NCI-H345 (cell line): ENCODE results near the gene NUP85.
"Not testable (repeated sequence)": the region's sequence is repeated elsewhere in the genome, so short reads cannot be mapped to it uniquely, and the experiment has no call there.

Experiments used
- DNase-seq: peaks from one replicate; lab custom pipeline; 2025; lab: John Stamatoyannopoulos, UW

The NUP85 gene

DNA sequence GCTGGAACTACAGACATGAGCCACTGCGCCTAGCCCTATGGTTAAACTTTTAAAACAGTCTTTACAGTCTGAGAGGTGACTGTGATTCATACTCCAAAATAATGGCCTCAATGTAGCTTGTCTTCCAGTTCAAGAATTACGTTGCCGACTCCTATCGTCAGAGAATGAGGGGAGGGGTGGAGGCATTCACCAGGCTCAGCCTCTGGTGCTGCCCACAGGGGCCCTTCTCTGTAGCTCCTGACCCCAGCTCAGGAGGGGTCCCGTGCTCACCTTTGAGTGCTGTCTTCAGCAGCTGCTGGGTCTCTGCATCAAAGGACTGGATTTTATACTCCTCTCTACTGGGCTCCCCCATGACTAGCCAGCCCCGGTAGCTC lies 64.4 kb downstream of the NUP85 start:
- no peak for DNase-seq

DNA sequence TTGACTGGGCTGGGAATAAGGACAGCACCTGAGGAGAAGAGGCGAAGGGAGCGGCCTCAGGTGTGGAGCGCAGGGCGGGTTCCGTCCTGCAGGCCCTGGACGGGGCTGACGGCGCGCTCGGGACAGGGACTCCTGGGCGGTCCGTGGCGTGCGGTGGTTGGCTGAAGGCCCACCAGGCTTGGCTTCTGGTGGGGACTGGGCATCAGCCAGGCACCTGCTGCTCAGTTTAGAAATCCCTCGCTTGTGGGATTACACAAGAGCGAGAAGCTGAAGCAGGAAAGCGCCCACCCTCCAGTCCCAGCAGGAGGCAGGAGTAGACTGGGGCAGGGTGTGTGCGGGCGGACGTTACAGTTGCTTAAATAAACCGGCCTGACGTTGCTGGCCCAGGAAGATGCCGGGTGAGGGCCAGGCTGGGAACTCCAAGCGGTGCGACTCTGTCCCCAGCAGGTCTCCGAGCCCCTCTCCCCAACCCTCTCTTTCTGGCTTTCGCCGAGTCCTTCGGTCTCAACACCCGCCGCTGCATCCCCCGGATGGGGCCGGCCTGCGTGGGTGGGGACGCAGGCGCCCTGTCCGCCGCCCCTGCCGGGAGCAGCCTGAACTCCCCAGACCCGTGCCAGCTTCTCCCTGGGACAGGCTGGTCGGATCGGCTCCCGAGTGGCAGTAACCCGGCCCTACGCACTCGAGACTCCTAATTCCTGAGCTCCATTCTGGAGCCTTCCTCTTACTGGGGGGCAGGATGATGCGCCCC lies 64.9 kb downstream of the NUP85 start:
- peak; percentile 74 for DNase-seq

DNA sequence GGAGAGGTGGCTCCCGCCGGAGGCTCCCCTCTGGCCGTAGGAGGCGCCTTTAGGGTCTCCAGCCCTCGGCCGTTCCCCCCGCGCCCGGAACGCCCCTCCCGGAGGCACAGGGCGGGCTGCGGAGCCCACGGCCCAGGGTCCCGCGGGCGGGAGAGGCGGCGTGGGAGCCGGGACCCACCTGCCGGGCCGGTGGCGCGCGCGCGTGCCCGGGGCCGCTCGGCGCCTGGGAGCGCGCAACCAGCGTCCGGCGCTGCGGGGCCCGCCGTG lies 65.4 kb downstream of the NUP85 start, which contains the start of gene MIF4GD:
MIF4GD (minus strand) TSS at position 266 of the 267 bp plus-strand sequence. CDS start 1,036 bp downstream, outside the sequence.
- DNase-seq = no peak

DNA sequence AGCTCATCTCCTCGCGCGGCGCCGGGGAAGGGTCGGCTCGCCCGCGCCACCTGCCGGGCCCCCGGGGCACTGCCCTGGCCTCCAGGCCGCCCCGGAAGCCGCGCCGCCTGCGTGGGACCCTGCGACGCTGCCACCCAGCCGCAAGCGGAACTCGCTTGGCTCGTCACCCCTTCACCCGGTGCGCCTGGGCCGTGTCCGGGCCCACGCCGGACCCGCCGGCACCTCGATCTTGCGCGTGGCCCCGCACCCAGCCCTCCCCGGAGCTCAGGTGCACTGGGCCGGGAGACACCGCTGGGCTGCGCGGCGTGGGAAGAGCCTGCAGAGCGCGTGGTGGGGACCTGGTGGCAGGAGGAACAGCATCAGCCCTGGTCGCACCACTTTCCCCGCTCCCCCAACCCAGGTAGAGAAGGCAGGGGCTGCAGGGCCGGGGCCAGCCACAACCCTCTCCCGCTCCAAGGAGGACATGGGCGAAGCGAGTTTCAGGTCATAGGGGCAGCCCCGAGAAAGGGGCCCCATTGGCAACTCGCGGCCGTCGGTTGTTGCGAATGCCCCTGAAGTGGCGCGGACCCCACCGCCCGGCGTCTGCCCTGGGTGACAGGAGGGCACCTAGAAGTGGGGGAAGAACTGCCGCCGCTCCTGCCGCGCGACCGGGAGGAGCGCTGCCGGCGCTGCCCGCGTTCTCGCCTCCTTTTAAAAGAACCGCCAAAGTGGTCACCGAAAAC lies 65.9 kb downstream of the NUP85 start:
- peak; percentile 90 for DNase-seq

DNA sequence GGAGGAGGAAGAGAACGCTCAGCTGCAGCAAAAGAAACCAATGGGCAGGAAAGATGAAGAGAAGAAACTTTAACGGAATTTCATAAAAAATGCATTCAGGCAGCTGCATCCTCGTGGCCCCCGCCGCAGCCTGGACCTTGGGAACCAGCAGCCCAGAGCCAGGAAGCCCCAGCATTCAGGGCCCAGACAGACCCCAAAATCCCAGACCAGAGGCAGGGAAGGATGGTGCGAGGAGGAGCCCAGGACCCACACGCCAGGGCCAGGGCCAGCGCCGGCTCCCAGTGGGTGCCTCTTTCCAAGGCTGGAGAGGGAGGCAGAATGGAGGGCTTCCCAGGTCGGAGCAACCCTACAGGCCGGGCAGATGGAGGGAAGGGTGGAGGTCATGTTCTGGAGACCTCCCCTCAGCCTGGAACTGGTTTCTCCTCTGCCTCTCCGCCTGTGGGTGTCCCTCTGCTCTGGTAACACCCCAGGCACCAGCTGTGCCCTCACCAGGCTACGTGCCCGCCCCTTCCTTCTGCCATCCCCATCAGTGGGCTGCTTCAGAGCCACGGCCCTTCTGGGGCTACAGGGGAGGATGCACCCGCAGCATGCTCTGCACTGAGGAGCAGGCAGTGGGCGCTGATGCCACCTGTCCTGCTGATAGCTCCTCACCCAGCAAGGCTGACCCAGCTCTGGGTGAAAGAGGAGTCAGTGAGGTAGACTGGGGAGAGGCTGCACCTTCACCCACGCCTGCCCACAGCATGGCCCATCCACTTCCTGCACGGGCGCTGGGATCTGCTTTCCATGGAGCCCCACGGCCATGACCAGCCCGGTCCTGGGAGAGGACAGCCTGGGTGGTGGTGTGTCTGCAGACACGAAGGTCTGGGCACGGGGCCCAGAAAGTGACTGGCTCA lies 66.7 kb downstream of the NUP85 start:
- no peak for DNase-seq

DNA sequence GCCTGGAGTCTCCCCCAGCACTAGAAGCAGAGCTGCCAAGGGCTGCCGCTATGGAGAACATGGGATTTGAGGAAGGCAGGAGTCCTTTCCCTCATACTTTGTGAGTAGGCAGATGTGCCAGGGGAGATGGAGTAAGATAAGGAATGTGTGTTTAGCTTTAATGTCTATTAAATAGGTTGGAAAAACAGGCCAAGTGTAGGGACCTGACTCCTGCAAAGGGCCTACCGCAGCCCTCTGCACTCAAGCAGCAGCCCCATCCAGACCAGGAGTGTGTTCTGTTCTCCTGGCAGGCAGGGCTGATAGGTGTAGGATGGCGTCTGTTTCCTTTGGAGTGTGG lies 67.3 kb downstream of the NUP85 start:
- DNase-seq = no peak

DNA sequence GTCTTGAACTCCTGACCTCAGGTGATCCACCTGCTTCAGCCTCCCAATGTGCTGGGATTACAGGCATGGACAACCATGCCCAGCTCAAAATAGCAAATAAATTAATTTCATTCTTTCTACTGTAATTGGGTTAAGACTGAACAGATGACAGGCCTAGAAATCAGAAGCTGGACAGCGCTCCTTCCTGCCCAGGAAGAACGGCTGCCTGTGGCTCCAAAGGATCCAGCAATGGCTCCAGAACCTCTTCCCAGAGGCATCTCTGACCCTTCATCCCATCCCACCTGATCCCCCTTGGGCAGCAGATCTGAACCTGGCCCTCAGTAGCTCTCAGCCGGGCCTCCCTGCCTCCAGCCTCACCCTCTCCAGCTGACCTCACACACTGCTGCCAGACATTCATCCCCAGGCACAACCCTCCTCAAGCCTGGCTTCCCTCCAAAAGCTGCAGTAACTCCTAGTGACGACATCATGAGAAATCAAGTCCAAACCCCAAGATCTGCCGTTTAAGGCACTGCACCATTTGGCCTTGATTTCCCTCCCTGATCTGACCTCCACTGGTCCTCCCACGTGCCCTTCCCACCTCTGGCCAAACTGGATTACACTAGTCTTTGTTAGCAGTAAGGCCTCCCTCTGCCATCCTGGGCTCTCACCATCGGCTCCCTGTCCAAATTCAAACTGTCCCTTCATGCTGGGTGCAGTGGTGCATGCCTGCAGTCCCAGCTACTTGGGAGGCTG lies 68.7 kb downstream of the NUP85 start:
- DNase-seq = no peak

DNA sequence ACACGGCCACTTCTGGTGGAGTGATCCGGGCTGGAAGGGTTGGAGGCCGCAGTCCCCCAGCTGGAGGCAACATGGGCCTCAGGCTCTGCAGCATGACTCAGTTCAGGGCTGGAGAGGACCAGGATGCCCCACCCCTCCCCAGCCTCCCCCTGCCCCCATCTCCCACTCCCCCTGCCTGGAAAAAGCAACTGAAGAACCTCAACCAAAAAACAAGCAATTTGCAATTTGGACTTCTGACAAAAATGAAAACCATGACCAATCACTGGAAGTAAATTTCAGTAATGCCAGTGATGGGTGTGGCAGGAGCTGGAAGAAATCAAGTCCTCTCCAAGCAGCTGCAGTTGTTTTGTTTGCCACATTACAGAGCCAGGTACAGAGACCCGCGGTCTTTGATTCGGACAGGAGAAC lies 72.2 kb downstream of the NUP85 start:
- DNase-seq = no peak

DNA sequence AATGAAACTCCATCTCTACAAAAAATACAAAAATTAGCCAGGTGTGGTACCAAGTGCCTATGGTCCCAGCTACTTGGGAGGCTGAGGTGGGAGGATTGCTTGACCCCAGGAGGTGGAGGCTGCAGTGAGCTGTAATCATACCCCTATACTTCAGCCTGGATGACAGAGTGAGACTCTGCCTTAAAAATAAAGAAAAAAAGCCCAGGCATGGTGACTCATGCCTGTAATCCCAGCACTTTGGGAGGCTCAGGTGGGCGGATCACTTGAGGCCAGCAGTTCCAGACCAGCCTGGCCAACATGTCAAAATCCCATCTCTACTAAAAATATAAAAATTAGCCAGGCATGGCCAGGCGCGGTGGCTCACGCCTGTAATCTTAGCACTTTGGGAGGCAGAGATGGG lies 74.7 kb downstream of the NUP85 start:
- not testable (repeated sequence) for DNase-seq

DNA sequence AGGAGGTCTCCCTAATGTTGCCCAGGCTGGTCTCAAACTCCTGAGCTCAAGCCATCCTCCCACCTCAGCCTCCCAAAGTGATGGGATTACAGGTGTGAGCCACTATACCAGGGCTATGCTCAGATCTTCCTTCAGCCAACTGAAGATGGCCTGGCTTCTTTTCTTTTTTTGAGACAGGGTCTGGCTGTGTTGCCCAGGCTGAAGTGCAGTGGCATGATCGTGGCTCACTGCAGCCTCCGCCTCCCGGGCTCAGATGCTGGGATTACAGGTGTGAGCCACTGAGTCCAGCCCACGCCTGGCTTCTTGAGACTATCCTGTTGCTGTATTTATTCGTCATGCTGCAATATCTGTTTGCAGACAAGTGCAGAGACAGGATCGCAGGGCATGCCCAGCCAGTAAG lies 79.6 kb downstream of the NUP85 start:
- DNase-seq = no peak
